Keratinocyte (primary cell): ENCODE measurements around the gene NCKAP5.

Source experiments
- EZH2 ChIP-seq: IDR thresholded peaks from one replicate; pipeline ENCODE4 v1.6.1; 2012; ENCODE audit warnings: inconsistent platforms, mild to moderate bottlenecking, low read length, moderate library complexity
- TF ChIP-seq, protein P1 (sequence below), 3 experiments: IDR thresholded peaks in 1 of 3; conservative IDR thresholded peaks in 1 of 3; optimal IDR thresholded peaks in 1 of 3; 2 replicates in 2 of 3; 3 replicates in 1 of 3; pipeline versions ENCODE3 to v1.5.1; 2011; ENCODE audit warnings: low read length in 3 of 3, mild to moderate bottlenecking in 3 of 3, moderate library complexity in 2 of 3, control low read depth in 1 of 3, inconsistent platforms in 1 of 3; ENCODE audit not compliant: insufficient read depth in 2 of 3; ENCODE audit errors: extremely low read depth in 1 of 3

DNA sequence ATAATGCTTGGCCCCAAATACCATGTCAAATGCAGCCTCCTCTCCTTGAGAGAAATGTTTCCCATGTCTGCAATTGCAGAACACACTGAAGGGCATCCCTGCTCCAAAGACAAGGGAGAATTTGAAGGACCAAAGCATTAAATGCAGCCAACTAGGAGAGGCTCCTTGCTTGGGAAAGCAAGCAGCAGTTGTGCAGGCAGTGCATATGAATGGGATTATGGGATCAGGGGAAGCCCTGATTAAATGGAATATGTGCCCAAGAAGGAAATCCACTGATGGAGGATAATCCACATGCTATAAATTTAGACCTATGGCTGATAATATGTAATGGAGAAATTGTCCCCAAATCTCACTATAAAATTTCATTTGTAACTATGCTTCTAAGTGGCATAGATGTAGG is 116.1 kb downstream of the NCKAP5 start:
- TF ChIP-seq, protein P1, sequence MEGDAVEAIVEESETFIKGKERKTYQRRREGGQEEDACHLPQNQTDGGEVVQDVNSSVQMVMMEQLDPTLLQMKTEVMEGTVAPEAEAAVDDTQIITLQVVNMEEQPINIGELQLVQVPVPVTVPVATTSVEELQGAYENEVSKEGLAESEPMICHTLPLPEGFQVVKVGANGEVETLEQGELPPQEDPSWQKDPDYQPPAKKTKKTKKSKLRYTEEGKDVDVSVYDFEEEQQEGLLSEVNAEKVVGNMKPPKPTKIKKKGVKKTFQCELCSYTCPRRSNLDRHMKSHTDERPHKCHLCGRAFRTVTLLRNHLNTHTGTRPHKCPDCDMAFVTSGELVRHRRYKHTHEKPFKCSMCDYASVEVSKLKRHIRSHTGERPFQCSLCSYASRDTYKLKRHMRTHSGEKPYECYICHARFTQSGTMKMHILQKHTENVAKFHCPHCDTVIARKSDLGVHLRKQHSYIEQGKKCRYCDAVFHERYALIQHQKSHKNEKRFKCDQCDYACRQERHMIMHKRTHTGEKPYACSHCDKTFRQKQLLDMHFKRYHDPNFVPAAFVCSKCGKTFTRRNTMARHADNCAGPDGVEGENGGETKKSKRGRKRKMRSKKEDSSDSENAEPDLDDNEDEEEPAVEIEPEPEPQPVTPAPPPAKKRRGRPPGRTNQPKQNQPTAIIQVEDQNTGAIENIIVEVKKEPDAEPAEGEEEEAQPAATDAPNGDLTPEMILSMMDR (optimal IDR thresholded peaks at IDR 0.05 in 1 of 3, IDR thresholded peaks at IDR 0.05 in 1 of 3, conservative IDR thresholded peaks at IDR 0.05 in 1 of 3; ENCODE audit: extremely low read depth in 1 of 3, insufficient read depth in 2 of 3, low read length in 3 of 3), result no peak
- TF ChIP-seq EZH2, result no peak
